Ovary (tissue), 3 donors: ENCODE data around the gene LOXL1.

Experiments used
- CTCF ChIP-seq, 3 donors: fragments of 450-650 bp in 2 of 3; fragments of 200-600 bp in 1 of 3; IDR thresholded peaks; one replicate each; pipeline versions ENCODE4 v1.5.1 to v1.8.0; 2016 to 2022; ENCODE audit warnings: antibody characterized with exemption in 3 of 3, mild to moderate bottlenecking in 1 of 3
- POLR2A ChIP-seq: fragments of 450-650 bp; IDR thresholded peaks from one replicate; pipeline ENCODE4 v1.6.1; 2017; ENCODE audit warnings: antibody characterized with exemption, mild to moderate bottlenecking, moderate library complexity
- donor health status: DM: no; HTN: no; CAD: no.

- TF ChIP-seq CTCF (IDR thresholded peaks at IDR 0.05), result no peak
- no peak for TF ChIP-seq POLR2A
Measured at GRCh38 chr15:73945130-73945508, 18.9 kb downstream of the LOXL1 start.
